ENCODE data around the gene PAK6.

Gene PAK6

DNA sequence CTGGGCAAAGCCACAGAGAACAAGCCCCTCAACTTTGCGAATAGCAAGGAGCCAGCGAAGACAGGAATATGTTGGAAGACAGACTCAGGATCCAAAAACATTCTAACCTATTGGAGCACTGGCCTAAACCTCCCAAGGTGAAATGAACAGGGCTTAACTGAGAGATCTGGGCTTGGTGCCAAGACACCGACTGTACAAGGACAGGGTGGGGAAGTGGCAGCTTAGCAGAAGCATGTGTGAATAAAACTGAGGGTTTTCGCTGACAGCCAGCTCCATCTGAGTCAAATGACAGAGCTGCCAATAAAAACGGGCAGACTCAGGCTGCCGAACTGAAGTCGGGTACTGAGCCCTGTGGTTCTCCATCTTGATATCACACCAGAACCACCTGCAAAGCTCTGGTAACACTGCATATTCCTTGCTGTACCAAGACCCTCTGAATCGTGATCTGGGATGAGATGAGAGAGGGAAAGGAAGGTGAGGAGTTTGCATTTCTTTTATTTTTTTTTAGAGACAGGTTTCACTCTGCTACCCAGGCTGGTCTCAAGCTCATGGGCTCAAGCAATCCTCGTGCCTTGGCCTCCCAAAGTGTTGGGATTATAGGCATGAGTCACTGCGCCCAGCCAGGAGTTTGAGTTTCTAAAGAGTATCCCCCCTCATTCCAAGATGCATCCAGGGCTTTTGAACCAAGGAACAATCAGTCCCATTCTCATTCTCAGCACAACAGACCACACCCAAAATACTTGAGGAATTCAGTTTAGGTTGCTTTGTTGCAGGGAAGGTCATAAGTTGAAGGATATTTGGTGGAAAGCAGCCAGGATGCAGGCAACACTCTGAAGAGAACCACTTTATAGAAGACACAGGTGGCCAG is 74.9 kb downstream of the PAK6 start:
- H3K4me3 ChIP-seq (ENCODE audit: control insufficient read depth in 1 of 7, extremely low read depth in 1 of 7, insufficient read depth in 4 of 7, low read depth in 2 of 7, low read length in 6 of 7): peak overlapping the region in 3 of 7 experiments; percentile 12 to 27 (median 19)
- H3K27me3 ChIP-seq (replicated peaks in 2 of 5; ENCODE audit: control insufficient read depth in 4 of 5, insufficient read depth in 5 of 5, low read length in 4 of 5): no peaks in the 10 kb centered on the region
- ChIA-PET CTCF (interaction anchor here (0.7 to 24.3 kb wide), 9 partner anchors 6 to 111 kb away, joined by 3 to 1099 read pairs (median 7); partner anchors contain the start of genes ANKRD63, CCDC9B and INAFM2), POLR2A (interaction anchor here (1.0 kb wide), 1 partner anchor 9 kb away, joined by 3 read pairs; no protein-coding TSS in a partner anchor)
- H3K4me1 ChIP-seq (ENCODE audit: control extremely low read depth in 1 of 4, control insufficient read depth in 4 of 4, insufficient read depth in 4 of 4, low read length in 3 of 4): peaks cover 11 to 41% (median 41%) of the 10 kb centered on the region in 4 experiments
- no peak overlapping the region for H3K27ac ChIP-seq (ENCODE audit: insufficient read depth in 1 of 2, low read depth in 1 of 2, low read length in 2 of 2, poor library complexity in 1 of 2, severe bottlenecking in 2 of 2)
- 29% methylated on average over 7 of the region's 10 CpGs for WGBS (ENCODE audit: insufficient coverage)
- H3K36me3 ChIP-seq (ENCODE audit: control insufficient read depth in 4 of 4, insufficient read depth in 4 of 4, low read length in 3 of 4): no peaks in the 10 kb centered on the region
- peak; percentile 76 to 94 (median 93) for DNase-seq
- no peaks in the 10 kb centered on the region for H3K9me3 ChIP-seq (ENCODE audit: control extremely low read depth in 1 of 5, control insufficient read depth in 4 of 5, insufficient read depth in 2 of 5, low read depth in 1 of 5, low read length in 4 of 5)

DNA sequence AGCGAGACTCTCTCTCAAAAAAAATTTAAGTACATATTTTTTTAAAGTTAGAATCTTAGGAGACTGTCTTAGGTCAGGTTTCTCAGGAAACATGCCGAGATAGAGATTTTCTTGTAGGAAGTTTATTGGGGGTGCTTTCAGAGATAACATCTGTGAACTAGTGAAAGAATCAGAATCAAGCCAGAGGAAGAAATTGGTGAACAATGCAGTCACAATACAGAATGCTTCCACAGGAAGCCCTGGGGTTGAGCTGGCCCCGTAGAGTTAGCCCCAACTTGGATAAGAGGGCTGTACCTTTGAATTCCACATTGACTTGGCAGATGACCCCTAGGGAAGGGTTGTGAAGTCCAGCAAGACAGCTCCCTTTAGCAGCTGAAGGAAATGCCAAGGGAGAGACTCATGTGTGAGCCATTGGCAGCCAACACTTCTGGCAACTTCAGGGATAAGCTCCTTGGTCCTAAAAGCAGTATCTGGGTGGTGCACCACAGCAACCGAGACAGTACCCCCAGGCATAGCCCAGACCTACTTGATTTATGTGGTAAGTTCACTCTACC is 75.9 kb downstream of the PAK6 start:
- peaks cover 11 to 31% (median 31%) of the 10 kb centered on the region in 4 experiments for H3K4me1 ChIP-seq (ENCODE audit: control extremely low read depth in 1 of 4, control insufficient read depth in 4 of 4, insufficient read depth in 4 of 4, low read length in 3 of 4)
- H3K36me3 ChIP-seq (ENCODE audit: control insufficient read depth in 4 of 4, insufficient read depth in 4 of 4, low read length in 3 of 4): no peaks in the 10 kb centered on the region
- H3K27ac ChIP-seq (ENCODE audit: insufficient read depth in 1 of 2, low read depth in 1 of 2, low read length in 2 of 2, poor library complexity in 1 of 2, severe bottlenecking in 2 of 2): no peak overlapping the region
- H3K9me3 ChIP-seq (ENCODE audit: control extremely low read depth in 1 of 5, control insufficient read depth in 4 of 5, insufficient read depth in 2 of 5, low read depth in 1 of 5, low read length in 4 of 5): no peaks in the 10 kb centered on the region
- H3K4me3 ChIP-seq (ENCODE audit: control insufficient read depth in 1 of 7, extremely low read depth in 1 of 7, insufficient read depth in 4 of 7, low read depth in 2 of 7, low read length in 6 of 7): no peak overlapping the region
- H3K27me3 ChIP-seq (replicated peaks in 2 of 5; ENCODE audit: control insufficient read depth in 4 of 5, insufficient read depth in 5 of 5, low read length in 4 of 5): no peaks in the 10 kb centered on the region
- DNase-seq: no peak
- ChIA-PET CTCF (interaction anchor here (0.6 to 24.3 kb wide), 10 partner anchors 4 to 110 kb away, joined by 3 to 1099 read pairs (median 84); partner anchors contain the start of genes ANKRD63, CCDC9B, INAFM2 and PLCB2), POLR2A (interaction anchor here (0.6 to 1.0 kb wide), 3 partner anchors 8 to 23 kb away, joined by 3 read pairs; no protein-coding TSS in a partner anchor)
- 20% methylated on average over 1 of the region's 4 CpGs for WGBS (ENCODE audit: insufficient coverage)

DNA sequence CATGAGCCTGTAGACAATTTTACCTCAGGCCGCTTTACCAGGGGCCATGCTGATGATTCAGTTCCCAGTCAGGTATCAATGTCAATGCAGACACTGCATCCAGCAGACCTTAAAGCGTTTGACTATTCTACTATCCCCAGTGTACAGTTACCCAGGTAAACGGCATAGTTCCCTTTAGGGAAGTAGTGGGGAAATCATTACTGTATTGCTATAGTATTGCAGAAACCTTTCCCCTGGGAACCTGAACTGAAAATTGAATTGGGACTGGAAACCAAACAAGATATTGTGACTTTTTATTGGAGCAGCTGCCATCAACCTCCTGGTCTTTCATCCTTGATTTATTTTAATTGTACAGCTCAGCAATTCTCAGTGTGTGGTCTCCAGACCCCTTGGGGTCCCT is 78.1 kb downstream of the PAK6 start:
- CTCF ChIA-PET: interaction anchor here (0.5 to 24.3 kb wide), 8 partner anchors 6 to 100 kb away, joined by 3 to 1099 read pairs (median 82); partner anchors contain the start of genes ANKRD63, CCDC9B and PLCB2
- no peaks in the 10 kb centered on the region for H3K9me3 ChIP-seq (ENCODE audit: control extremely low read depth in 1 of 5, control insufficient read depth in 4 of 5, insufficient read depth in 2 of 5, low read depth in 1 of 5, low read length in 4 of 5)
- no peak overlapping the region for H3K27ac ChIP-seq (ENCODE audit: insufficient read depth in 1 of 2, low read depth in 1 of 2, low read length in 2 of 2, poor library complexity in 1 of 2, severe bottlenecking in 2 of 2)
- H3K4me3 ChIP-seq (ENCODE audit: control insufficient read depth in 1 of 7, extremely low read depth in 1 of 7, insufficient read depth in 4 of 7, low read depth in 2 of 7, low read length in 6 of 7): no peak overlapping the region
- POLR2A ChIA-PET: interaction anchor here (1.2 kb wide), 1 partner anchor 20 kb away, joined by 3 read pairs; no protein-coding TSS in a partner anchor
- H3K36me3 ChIP-seq (ENCODE audit: control insufficient read depth in 4 of 4, insufficient read depth in 4 of 4, low read length in 3 of 4): no peaks in the 10 kb centered on the region
- 100% methylated on average over 1 of the region's 3 CpGs for WGBS (ENCODE audit: insufficient coverage)
- peaks cover 12 to 35% (median 30%) of the 10 kb centered on the region in 4 experiments for H3K4me1 ChIP-seq (ENCODE audit: control extremely low read depth in 1 of 4, control insufficient read depth in 4 of 4, insufficient read depth in 4 of 4, low read length in 3 of 4)
- no peaks in the 10 kb centered on the region for H3K27me3 ChIP-seq (replicated peaks in 2 of 5; ENCODE audit: control insufficient read depth in 4 of 5, insufficient read depth in 5 of 5, low read length in 4 of 5)
- DNase-seq: no peak

DNA sequence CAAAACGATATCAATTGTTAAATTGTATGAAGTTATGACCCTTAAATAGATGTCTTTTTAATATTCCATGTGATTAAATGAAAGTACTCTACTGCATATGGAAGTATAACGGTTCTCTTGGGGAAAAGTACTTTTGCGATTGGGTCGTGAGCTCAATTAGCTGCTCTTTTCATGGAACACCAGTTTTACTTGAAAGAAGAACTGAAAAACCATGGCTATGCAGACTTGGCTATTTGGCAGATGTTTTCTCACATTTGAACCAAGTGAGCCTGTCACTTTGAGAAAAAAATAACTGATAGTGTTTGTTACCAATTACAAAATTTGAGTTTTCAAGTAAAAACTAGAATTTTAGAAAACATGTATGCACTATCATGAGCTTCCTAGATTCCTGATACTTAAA is 78.7 kb downstream of the PAK6 start:
- 100% methylated on average over 3 of the region's 4 CpGs for WGBS (ENCODE audit: insufficient coverage)
- Histone ChIP-seq H3K9me3 (ENCODE audit: control extremely low read depth in 1 of 5, control insufficient read depth in 4 of 5, insufficient read depth in 2 of 5, low read depth in 1 of 5, low read length in 4 of 5) (no peaks in the 10 kb centered on the region), H3K27me3 (replicated peaks in 2 of 5; ENCODE audit: control insufficient read depth in 4 of 5, insufficient read depth in 5 of 5, low read length in 4 of 5) (no peaks in the 10 kb centered on the region), H3K36me3 (ENCODE audit: control insufficient read depth in 4 of 4, insufficient read depth in 4 of 4, low read length in 3 of 4) (no peaks in the 10 kb centered on the region), H3K4me1 (ENCODE audit: control extremely low read depth in 1 of 4, control insufficient read depth in 4 of 4, insufficient read depth in 4 of 4, low read length in 3 of 4) (peaks cover 12 to 42% (median 36%) of the 10 kb centered on the region in 4 experiments), H3K4me3 (ENCODE audit: control insufficient read depth in 1 of 7, extremely low read depth in 1 of 7, insufficient read depth in 4 of 7, low read depth in 2 of 7, low read length in 6 of 7) (no peak overlapping the region), H3K27ac (ENCODE audit: insufficient read depth in 1 of 2, low read depth in 1 of 2, low read length in 2 of 2, poor library complexity in 1 of 2, severe bottlenecking in 2 of 2) (no peak overlapping the region)
- CTCF ChIA-PET: interaction anchor here (0.5 to 24.3 kb wide), 8 partner anchors 7 to 100 kb away, joined by 3 to 1099 read pairs (median 82); partner anchors contain the start of genes ANKRD63, CCDC9B and PLCB2
- DNase-seq: no peak
- POLR2A ChIA-PET: interaction anchor here (1.2 kb wide), 1 partner anchor 19 kb away, joined by 3 read pairs; no protein-coding TSS in a partner anchor

DNA sequence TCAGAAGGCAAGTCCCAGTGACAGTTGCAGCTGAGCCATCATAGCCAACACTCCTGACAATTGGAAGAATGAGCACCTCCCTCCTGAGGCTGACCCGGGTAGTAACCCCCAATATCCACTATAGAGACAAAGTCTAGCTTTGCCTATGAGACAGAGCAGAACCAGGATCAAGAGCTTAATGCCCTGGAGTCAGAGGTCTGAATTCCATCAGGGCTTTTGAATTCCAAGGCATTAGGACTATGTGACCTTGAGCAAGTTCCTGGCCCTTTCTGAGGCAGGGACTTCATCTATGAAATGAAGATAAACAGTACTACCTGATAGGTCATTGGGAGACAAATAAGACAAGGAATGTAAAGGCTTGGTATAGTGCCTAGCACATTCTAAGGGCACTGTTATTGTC is 81.5 kb downstream of the PAK6 start:
- ChIA-PET CTCF (interaction anchor here (0.7 to 24.3 kb wide), 13 partner anchors 9 to 103 kb away, joined by 3 to 1099 read pairs (median 4); partner anchors contain the start of genes ANKRD63, CCDC9B and PLCB2), POLR2A (interaction anchor here (0.7 to 1.3 kb wide), 2 partner anchors 14 to 17 kb away, joined by 4 read pairs; no protein-coding TSS in a partner anchor)
- peaks cover 13 to 34% (median 30%) of the 10 kb centered on the region in 4 experiments for H3K4me1 ChIP-seq (ENCODE audit: control extremely low read depth in 1 of 4, control insufficient read depth in 4 of 4, insufficient read depth in 4 of 4, low read length in 3 of 4)
- peaks cover 0 to 3% (median 0%) of the 10 kb centered on the region in 4 experiments for H3K36me3 ChIP-seq (ENCODE audit: control insufficient read depth in 4 of 4, insufficient read depth in 4 of 4, low read length in 3 of 4)
- no peak for DNase-seq
- WGBS (ENCODE audit: insufficient coverage): 100% methylated on average over 1 of the region's 1 CpG
- H3K27ac ChIP-seq (ENCODE audit: insufficient read depth in 1 of 2, low read depth in 1 of 2, low read length in 2 of 2, poor library complexity in 1 of 2, severe bottlenecking in 2 of 2): no peak overlapping the region
- H3K27me3 ChIP-seq (replicated peaks in 2 of 5; ENCODE audit: control insufficient read depth in 4 of 5, insufficient read depth in 5 of 5, low read length in 4 of 5): no peaks in the 10 kb centered on the region
- H3K9me3 ChIP-seq (ENCODE audit: control extremely low read depth in 1 of 5, control insufficient read depth in 4 of 5, insufficient read depth in 2 of 5, low read depth in 1 of 5, low read length in 4 of 5): no peaks in the 10 kb centered on the region
- no peak overlapping the region for H3K4me3 ChIP-seq (ENCODE audit: control insufficient read depth in 1 of 7, extremely low read depth in 1 of 7, insufficient read depth in 4 of 7, low read depth in 2 of 7, low read length in 6 of 7)

DNA sequence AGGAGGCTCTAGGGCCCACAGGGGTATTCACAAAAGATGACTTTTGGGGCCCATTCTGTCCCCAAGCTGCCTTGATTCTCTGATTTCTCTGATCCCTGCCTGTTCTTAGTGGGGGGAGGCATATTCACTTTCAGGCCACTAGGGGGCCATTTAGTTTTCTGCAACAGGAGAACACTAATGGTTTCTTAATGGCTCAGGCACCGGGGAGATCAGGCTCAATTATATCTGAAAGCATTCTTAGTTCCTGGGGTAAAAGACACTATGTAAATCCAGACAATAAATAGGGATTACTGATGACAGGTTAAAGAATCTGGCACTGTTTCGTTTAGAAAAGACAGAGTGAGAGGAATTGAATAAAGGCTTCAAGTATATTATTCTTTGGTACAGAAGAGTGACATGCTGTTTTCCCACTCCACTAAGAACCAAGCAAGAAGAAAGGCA is 82.1 kb downstream of the PAK6 start:
- ChIA-PET POLR2A (interaction anchor here (0.7 to 1.3 kb wide), 2 partner anchors 13 to 16 kb away, joined by 4 read pairs; no protein-coding TSS in a partner anchor), CTCF (interaction anchor here (0.8 to 24.3 kb wide), 11 partner anchors 10 to 104 kb away, joined by 3 to 1099 read pairs (median 6); partner anchors contain the start of genes ANKRD63, CCDC9B and PLCB2)
- Histone ChIP-seq H3K4me1 (ENCODE audit: control extremely low read depth in 1 of 4, control insufficient read depth in 4 of 4, insufficient read depth in 4 of 4, low read length in 3 of 4) (peaks cover 18 to 39% (median 35%) of the 10 kb centered on the region in 4 experiments), H3K27ac (ENCODE audit: insufficient read depth in 1 of 2, low read depth in 1 of 2, low read length in 2 of 2, poor library complexity in 1 of 2, severe bottlenecking in 2 of 2) (no peak overlapping the region), H3K4me3 (ENCODE audit: control insufficient read depth in 1 of 7, extremely low read depth in 1 of 7, insufficient read depth in 4 of 7, low read depth in 2 of 7, low read length in 6 of 7) (no peak overlapping the region), H3K36me3 (ENCODE audit: control insufficient read depth in 4 of 4, insufficient read depth in 4 of 4, low read length in 3 of 4) (peaks cover 0 to 8% (median 0%) of the 10 kb centered on the region in 4 experiments), H3K9me3 (ENCODE audit: control extremely low read depth in 1 of 5, control insufficient read depth in 4 of 5, insufficient read depth in 2 of 5, low read depth in 1 of 5, low read length in 4 of 5) (no peaks in the 10 kb centered on the region), H3K27me3 (replicated peaks in 2 of 5; ENCODE audit: control insufficient read depth in 4 of 5, insufficient read depth in 5 of 5, low read length in 4 of 5) (no peaks in the 10 kb centered on the region)
- peak; percentile 70 to 82 (median 78) for DNase-seq
- WGBS (ENCODE audit: insufficient coverage): 0% methylated on average over 1 of the region's 2 CpGs
